ENCODE data around the gene NOD2. TPM values are rescaled to one million over a fixed set of nuclear protein-coding genes. Genes with fewer than 3 reads are reported as not detected.

The NOD2 gene
- total RNA-seq, 1 experiment from 2014 or later: 0.11 TPM

DNA sequence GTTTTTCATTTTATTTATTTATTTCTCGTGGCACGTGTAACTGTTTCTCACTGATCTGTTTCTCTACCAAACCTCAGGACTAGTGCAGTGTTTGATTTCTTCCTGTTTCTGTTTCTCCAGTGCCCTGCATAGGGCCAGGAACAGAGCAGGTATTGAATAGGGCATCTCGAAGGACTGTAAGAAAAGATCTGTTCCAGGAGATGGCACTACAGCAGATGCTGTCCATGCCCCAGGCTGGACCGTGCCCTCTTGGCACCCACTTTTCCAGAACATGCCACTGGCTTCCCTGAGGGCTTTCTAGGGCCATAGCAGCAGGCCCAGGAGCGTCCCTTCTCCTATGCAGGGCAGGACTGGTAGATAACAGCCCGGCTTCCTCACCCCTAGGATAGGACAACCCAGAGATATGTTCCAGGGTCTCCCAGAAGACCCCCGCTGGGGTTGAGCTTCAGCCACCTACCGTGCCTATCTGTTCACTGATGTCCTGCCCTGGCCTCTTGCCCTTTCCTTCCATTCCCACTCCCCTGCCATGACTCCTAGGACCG, 16.7 kb upstream of the NOD2 start:
- ChIA-PET CTCF (interaction anchor here (0.7 to 7.6 kb wide), 16 partner anchors 9 to 350 kb away, joined by 3 to 101 read pairs (median 4); partner anchors contain the start of gene CYLD), POLR2A (no interaction called here)
- ATAC-seq (no peak), DNase-seq (ENCODE audit: low spot score) (no peak)
- no peaks in the 10 kb centered on the region for H3K4me1 Mint-ChIP-seq
- peaks cover 16% of the 10 kb centered on the region for H3K9me3 Mint-ChIP-seq
- no peak overlapping the region for H3K4me3 Mint-ChIP-seq
- H3K27ac Mint-ChIP-seq: no peak overlapping the region
- peaks cover 10% of the 10 kb centered on the region for H3K36me3 Mint-ChIP-seq
- TF ChIP-seq, protein P1, sequence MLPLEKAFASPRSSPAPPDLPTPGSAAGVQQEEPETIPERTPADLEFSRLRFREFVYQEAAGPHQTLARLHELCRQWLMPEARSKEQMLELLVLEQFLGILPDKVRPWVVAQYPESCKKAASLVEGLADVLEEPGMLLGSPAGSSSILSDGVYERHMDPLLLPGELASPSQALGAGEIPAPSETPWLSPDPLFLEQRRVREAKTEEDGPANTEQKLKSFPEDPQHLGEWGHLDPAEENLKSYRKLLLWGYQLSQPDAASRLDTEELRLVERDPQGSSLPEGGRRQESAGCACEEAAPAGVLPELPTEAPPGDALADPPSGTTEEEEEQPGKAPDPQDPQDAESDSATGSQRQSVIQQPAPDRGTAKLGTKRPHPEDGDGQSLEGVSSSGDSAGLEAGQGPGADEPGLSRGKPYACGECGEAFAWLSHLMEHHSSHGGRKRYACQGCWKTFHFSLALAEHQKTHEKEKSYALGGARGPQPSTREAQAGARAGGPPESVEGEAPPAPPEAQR (CRISPR knock-in tag; IDR thresholded peaks at IDR 0.05): no peak
- TF ChIP-seq ARID4B (CRISPR knock-in tag; IDR thresholded peaks at IDR 0.05; ENCODE audit: borderline replicate concordance): no peak
- TF ChIP-seq RORB (CRISPR knock-in tag; IDR thresholded peaks at IDR 0.05): no peak
- TF ChIP-seq, protein P2, sequence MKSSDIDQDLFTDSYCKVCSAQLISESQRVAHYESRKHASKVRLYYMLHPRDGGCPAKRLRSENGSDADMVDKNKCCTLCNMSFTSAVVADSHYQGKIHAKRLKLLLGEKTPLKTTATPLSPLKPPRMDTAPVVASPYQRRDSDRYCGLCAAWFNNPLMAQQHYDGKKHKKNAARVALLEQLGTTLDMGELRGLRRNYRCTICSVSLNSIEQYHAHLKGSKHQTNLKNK (CRISPR knock-in tag; IDR thresholded peaks at IDR 0.05): no peak
- TF ChIP-seq, protein P3, sequence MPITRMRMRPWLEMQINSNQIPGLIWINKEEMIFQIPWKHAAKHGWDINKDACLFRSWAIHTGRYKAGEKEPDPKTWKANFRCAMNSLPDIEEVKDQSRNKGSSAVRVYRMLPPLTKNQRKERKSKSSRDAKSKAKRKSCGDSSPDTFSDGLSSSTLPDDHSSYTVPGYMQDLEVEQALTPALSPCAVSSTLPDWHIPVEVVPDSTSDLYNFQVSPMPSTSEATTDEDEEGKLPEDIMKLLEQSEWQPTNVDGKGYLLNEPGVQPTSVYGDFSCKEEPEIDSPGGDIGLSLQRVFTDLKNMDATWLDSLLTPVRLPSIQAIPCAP (CRISPR knock-in tag; IDR thresholded peaks at IDR 0.05): no peak
- H3K27me3 Mint-ChIP-seq (ENCODE audit: low read depth): no peaks in the 10 kb centered on the region; the same call in 1 of the 2 replicates

- ATAC-seq (peak; percentile 71), DNase-seq (ENCODE audit: low spot score) (peak; percentile 40)
- H3K27me3 Mint-ChIP-seq (ENCODE audit: low read depth): no peaks in the 10 kb centered on the region; the same call in 1 of the 2 replicates
- H3K4me3 Mint-ChIP-seq: no peak overlapping the region
- H3K27ac Mint-ChIP-seq: no peak overlapping the region
- ChIA-PET CTCF (interaction anchor here (0.6 to 7.6 kb wide), 23 partner anchors 9 to 350 kb away, joined by 3 to 101 read pairs (median 4); partner anchors contain the start of gene CYLD), POLR2A (no interaction called here)
- H3K4me1 Mint-ChIP-seq: no peaks in the 10 kb centered on the region
- H3K36me3 Mint-ChIP-seq: peaks cover 6% of the 10 kb centered on the region
- TF ChIP-seq, protein P4, sequence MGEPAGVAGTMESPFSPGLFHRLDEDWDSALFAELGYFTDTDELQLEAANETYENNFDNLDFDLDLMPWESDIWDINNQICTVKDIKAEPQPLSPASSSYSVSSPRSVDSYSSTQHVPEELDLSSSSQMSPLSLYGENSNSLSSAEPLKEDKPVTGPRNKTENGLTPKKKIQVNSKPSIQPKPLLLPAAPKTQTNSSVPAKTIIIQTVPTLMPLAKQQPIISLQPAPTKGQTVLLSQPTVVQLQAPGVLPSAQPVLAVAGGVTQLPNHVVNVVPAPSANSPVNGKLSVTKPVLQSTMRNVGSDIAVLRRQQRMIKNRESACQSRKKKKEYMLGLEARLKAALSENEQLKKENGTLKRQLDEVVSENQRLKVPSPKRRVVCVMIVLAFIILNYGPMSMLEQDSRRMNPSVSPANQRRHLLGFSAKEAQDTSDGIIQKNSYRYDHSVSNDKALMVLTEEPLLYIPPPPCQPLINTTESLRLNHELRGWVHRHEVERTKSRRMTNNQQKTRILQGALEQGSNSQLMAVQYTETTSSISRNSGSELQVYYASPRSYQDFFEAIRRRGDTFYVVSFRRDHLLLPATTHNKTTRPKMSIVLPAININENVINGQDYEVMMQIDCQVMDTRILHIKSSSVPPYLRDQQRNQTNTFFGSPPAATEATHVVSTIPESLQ (CRISPR knock-in tag; IDR thresholded peaks at IDR 0.05): no peak
- TF ChIP-seq ZNF121 (CRISPR knock-in tag; IDR thresholded peaks at IDR 0.05): 0 out of 2 replicates have a peak, but pooled peaks have one; percentile 15
- peak; percentile 84 for TF ChIP-seq CTCF (IDR thresholded peaks at IDR 0.05)
- peaks cover 12% of the 10 kb centered on the region for H3K9me3 Mint-ChIP-seq
Observed at GRCh38 chr16:50677351-50677750, 16.1 kb upstream of the NOD2 start.

- Mint-ChIP-seq H3K4me3 (no peak overlapping the region), H3K36me3 (peaks cover 2% of the 10 kb centered on the region; the same call in 1 of the 2 replicates), H3K27me3 (ENCODE audit: low read depth) (no peaks in the 10 kb centered on the region; the same call in 1 of the 2 replicates), H3K9me3 (0 out of 2 replicates have a peak, but pooled peaks cover 3% of the 10 kb centered on the region), H3K27ac (no peak overlapping the region), H3K4me1 (no peaks in the 10 kb centered on the region)
- ChIA-PET POLR2A (no interaction called here), CTCF (interaction anchor here (1.0 to 7.6 kb wide), 9 partner anchors 8 to 128 kb away, joined by 3 to 101 read pairs (median 5); partner anchors contain the start of gene CYLD)
- no peak for ATAC-seq
- DNase-seq (ENCODE audit: low spot score): no peak
- TF ChIP-seq, protein P5, sequence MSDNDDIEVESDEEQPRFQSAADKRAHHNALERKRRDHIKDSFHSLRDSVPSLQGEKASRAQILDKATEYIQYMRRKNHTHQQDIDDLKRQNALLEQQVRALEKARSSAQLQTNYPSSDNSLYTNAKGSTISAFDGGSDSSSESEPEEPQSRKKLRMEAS (CRISPR knock-in tag; IDR thresholded peaks at IDR 0.05): no peak
- no peak for TF ChIP-seq TEAD1 (CRISPR knock-in tag; IDR thresholded peaks at IDR 0.05)
- TF ChIP-seq, protein P6, sequence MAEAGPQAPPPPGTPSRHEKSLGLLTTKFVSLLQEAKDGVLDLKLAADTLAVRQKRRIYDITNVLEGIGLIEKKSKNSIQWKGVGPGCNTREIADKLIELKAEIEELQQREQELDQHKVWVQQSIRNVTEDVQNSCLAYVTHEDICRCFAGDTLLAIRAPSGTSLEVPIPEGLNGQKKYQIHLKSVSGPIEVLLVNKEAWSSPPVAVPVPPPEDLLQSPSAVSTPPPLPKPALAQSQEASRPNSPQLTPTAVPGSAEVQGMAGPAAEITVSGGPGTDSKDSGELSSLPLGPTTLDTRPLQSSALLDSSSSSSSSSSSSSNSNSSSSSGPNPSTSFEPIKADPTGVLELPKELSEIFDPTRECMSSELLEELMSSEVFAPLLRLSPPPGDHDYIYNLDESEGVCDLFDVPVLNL (CRISPR knock-in tag; IDR thresholded peaks at IDR 0.05; ENCODE audit: borderline replicate concordance, low read depth): no peak
- no peak for TF ChIP-seq ZNF396 (CRISPR knock-in tag; IDR thresholded peaks at IDR 0.05; ENCODE audit: borderline replicate concordance)
- TF ChIP-seq ELF4 (CRISPR knock-in tag; IDR thresholded peaks at IDR 0.05; ENCODE audit: low read depth): no peak
- TF ChIP-seq TEAD4 (CRISPR knock-in tag; IDR thresholded peaks at IDR 0.05): no peak
- no peak for TF ChIP-seq ZNF281 (CRISPR knock-in tag; IDR thresholded peaks at IDR 0.05)
Observed at GRCh38 chr16:50678531-50678930, 14.9 kb upstream of the NOD2 start.
